HG02973 (cell line): ENCODE measurements around the gene CRAT.

Experiments used
- ATAC-seq: cut with Tn5 transposase; IDR thresholded peaks from one replicate; pipeline ENCODE4 v1.9.1; 2021; ENCODE audit warnings: moderate library complexity; ENCODE audit not compliant: unreplicated experiment

The CRAT gene

GRCh38 chr9:129068110-129068509 is 42.5 kb downstream of the CRAT start:
- no peak for ATAC-seq

GRCh38 chr9:129064499-129064908 is 46.1 kb downstream of the CRAT start:
- no peak for ATAC-seq

- ATAC-seq = no peak
Measured at GRCh38 chr9:129063061-129063460, 47.5 kb downstream of the CRAT start.

GRCh38 chr9:129060991-129061390 is 49.6 kb downstream of the CRAT start:
- no peak for ATAC-seq

- no peak for ATAC-seq
Measured at GRCh38 chr9:129059796-129060785, 50.5 kb downstream of the CRAT start.

- no peak for ATAC-seq
Measured at GRCh38 chr9:129058965-129059795, 51.4 kb downstream of the CRAT start.

- no peak for ATAC-seq
Measured at GRCh38 chr9:129054163-129054851, 56.3 kb downstream of the CRAT start.

- no peak for ATAC-seq
Measured at GRCh38 chr9:129053020-129053419, 57.6 kb downstream of the CRAT start.

GRCh38 chr9:129052592-129052991 is 58.0 kb downstream of the CRAT start:
- ATAC-seq = no peak
